GM13977 (cell line): ENCODE measurements around the gene PPP2CA.
"Not testable (repeated sequence)": the region's sequence is repeated elsewhere in the genome, so short reads cannot be mapped to it uniquely, and the experiment has no call there.

ENCODE experiments used
- DNase-seq: peaks from one replicate; pipeline ENCODE4 v3.0.0; 2012; ENCODE audit warnings: low spot score
- in situ Hi-C: fragments of 300-500 bp; cut with MboI; formaldehyde crosslinking; loops from one replicate; pipeline ENCODE4 v1.12.0; 2022; ENCODE audit warnings: low sequenced_read_pairs, low pct_unique_long_range_greater_than_20kb, mixed read lengths, inconsistent platforms; ENCODE audit not compliant: unreplicated experiment
- TF ChIP-seq, protein P1 (sequence below): IDR thresholded peaks from 2 replicates; pipeline ENCODE4 v1.5.1; 2012; ENCODE audit warnings: mild to moderate bottlenecking, control low read depth; ENCODE audit not compliant: insufficient read depth; ENCODE audit errors: extremely low read depth, missing control alignments

Gene PPP2CA

DNA sequence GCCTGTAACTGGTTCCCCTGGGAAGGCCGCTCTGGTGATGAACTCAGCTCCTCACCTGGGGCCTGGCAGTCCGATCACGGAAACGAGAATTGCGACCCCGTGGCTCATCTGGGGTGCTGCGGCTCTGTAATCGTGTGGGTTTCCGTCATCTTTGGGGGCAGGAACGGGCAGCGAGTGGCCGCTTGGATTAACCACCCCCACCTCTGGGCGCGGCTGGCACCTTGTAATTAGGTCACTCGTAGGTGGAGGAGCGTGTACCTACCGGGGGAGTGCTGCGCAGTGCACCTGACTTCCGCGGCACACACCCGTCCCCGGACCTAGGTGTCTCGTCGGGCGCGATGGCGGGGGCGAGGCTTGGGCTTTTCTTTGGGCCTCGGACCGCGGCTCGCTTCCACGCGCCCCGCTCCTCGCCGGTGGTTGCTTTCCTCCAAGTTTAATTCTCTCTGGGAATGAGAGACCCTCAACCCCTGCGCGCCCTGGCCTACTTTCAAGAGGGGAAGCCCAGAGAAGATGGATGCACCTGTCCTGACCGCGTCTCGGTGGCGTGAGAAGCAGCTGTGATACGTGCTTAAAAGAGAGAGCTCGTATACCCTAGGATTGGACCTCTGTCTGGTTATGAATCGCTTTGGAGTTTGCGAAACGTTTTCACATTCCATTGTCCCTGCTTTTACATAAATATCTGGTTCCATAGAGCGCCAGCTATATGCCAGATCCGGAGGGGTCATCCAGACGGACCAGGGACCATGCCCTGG lies 744 bp upstream of the PPP2CA start:
- in situ Hi-C loops, result no loop called here
- TF ChIP-seq, protein P1, sequence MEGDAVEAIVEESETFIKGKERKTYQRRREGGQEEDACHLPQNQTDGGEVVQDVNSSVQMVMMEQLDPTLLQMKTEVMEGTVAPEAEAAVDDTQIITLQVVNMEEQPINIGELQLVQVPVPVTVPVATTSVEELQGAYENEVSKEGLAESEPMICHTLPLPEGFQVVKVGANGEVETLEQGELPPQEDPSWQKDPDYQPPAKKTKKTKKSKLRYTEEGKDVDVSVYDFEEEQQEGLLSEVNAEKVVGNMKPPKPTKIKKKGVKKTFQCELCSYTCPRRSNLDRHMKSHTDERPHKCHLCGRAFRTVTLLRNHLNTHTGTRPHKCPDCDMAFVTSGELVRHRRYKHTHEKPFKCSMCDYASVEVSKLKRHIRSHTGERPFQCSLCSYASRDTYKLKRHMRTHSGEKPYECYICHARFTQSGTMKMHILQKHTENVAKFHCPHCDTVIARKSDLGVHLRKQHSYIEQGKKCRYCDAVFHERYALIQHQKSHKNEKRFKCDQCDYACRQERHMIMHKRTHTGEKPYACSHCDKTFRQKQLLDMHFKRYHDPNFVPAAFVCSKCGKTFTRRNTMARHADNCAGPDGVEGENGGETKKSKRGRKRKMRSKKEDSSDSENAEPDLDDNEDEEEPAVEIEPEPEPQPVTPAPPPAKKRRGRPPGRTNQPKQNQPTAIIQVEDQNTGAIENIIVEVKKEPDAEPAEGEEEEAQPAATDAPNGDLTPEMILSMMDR, result no peak
- no peak for DNase-seq

DNA sequence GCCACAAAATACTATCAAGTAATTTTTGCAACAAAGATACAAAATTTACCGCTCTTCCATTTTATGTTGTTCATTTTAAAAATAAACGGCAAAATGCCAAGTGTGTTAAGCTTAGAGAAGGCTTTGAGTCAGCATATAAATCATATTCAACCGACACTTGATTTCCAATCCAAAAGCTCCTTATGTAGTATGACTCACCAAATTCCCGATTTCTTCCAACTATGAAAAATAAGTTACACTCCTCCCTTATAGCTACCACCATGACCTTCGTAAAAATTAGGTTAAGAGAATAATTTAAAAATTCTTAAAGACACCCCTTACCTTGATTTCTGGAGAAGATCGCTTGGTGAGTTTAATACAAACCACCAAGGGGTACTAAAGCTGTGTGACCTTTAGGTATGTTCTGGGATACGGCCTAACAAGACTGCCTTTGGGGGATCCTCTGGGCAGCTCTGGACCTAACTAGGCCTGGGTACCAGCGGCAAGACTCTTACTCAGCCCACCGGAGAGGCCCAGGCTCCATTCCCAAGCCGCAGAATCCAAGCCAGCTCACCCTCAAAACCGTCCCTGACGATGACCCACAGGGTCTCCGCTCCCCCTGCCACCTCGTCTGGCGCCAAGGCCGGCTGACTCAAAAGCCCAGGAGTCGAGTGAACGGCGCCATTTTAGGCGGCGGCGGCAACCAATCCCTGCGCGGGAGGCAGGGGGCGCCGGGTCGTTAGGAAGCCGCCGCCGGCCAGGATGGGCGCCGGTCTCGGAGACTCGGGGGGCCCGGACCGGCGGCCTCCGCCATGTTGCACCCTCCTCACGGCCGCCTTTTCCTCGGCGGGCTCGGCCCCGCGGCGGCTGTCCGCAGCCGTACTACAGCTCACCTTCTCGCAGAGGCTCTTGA lies 739 bp downstream of the PPP2CA start:
- TF ChIP-seq, protein P1, result peak; percentile 43
- peak; percentile 62 for DNase-seq
- in situ Hi-C loops, result no loop called here

DNA sequence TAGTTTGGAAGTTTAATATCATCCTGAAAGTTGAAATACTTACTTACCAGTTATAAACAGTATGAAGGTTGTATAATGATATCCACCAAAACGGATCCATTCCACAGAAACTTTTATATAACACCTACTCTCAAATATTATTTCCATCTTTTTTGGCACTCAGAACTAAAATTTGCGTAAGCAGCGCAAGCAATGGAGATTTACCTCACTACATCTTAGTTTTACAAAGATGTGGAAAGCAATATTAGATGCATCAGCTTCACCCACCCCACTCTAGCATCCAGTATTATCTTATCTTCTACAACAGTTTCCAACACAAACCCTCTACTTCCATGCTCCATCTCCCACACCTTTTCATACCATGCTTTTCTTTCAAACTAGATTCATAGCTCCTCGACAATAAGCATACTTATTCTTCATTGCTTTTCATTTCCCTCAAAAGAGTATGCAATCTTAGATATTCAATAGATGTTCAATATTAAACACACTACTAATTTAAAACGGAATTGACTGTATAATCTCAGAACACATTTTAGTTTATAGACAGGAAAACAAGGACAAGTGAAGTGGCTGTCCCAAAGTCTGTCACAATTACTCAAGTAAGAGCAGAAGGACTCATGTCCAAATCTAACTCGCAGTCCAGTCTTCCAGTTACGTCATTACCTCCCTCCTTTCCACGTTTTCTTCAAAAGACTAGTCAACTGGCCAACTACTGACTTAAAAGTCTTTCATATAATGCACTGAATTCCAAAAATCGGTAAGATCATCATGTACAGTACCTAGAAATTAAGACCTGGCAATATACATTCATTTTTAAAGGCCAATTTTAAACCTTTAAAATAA lies 2.2 kb downstream of the PPP2CA start:
- in situ Hi-C loops, result no loop called here
- DNase-seq, result no peak
- TF ChIP-seq, protein P1, result no peak

DNA sequence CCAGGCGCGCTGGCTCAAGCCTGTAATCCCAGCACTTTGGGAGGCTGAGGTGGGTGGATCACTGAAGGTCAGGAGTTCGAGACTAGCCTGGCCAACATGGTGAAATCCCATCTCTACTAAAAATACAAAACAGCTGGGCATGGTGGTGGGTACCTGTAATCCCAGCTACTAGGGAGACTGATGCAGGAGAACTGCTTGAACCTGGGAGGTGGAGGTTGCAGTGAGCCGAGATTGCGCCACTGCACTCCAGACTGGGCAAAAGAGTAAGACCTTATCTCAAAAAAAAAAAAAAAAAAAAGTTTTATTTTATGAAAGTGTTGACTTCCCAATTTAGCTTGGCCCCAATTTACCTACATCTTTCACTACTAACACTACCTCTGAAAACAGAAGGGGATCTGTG lies 4.2 kb downstream of the PPP2CA start:
- in situ Hi-C loops, DNase-seq: not testable (repeated sequence)

DNA sequence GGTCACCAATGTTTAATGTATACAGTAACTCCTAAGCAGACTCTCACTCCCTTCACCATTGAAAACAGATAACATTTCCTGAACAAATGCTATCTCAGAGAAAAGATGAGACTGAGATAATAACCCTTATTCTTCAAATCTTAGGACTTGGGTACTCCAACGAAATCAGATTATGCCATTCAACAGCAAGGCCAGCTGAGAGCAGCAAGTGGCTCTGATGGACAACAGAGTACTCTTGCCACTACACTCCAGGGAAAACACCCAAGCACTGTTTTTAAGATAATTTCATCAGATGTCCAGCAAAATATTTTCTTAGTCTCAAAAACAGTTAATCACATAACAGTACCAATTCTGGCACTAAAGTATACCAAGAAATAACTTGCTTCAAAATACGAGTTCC lies 10.1 kb downstream of the PPP2CA start:
- in situ Hi-C loops, result no loop called here
- TF ChIP-seq, protein P1, result no peak
- DNase-seq, result no peak

DNA sequence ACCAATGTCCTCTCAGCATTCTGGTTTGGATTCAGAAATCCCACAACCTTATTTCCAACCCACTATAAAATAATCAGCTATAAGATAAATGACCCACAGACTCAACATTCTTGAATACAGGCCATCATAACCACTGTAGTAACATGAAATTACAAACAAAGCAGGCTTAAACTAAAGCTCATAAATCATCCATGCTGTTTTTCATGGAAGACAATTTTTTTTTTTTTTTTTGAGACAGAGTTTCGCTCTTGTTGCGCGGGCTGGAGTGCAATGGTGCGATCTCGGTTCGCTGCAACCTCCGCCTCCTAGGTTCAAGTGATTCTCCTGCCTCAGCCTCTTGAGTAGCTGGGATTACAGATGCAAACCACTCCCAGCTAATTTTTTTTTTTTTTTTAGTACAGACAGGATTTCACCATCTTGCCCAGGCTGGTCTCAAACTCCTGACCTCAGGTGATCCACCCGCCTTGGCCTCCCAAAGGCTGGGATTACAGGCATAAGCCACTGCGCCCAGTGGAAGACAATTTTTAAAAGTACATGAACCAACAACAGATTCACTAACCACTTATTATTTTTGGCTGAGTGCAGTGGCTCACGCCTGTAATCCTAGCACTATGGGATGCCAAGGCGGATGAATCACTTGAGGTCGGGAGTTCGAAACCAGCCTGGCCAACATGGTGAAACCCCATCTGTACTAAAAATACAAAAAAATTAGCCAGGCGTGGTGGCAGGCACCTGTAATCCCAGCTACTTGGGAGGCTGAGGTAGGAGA lies 14.4 kb downstream of the PPP2CA start:
- in situ Hi-C loops, DNase-seq: not testable (repeated sequence)
